Neural progenitor cell (in vitro differentiated cells): ENCODE measurements around the gene LRRC49.

Experiments used
- CTCF ChIP-seq: fragments of 200-600 bp; sonication (generic); IDR thresholded peaks from 2 replicates; pipeline ENCODE4 v1.5.1; 2017; ENCODE audit warnings: antibody characterized with exemption, mild to moderate bottlenecking
- EZH2 ChIP-seq: fragments of 200-600 bp; sonication (generic); IDR thresholded peaks from 2 replicates; pipeline ENCODE4 v1.6.1; 2017; ENCODE audit warnings: antibody characterized with exemption, mild to moderate bottlenecking, moderate library complexity

- TF ChIP-seq CTCF (no peak), EZH2 (no peak)
These were observed 105.7 kb downstream of the LRRC49 start for GRCh38 chr15:70998319-70998718.
